NCI-H2196 treated with DMSO at 0.1 percent for 48 hours (cell line): ENCODE data around the gene PCGF2.
A peak's percentile ranks its signal among the peaks of the same experiment; 100 is the strongest.
"Not testable (repeated sequence)": the region's sequence is repeated elsewhere in the genome, so short reads cannot be mapped to it uniquely, and the experiment has no call there.

Experiments used
- DNase-seq: peaks from one replicate; lab custom pipeline; 2025; ENCODE audit not compliant: unreplicated experiment; lab: John Stamatoyannopoulos, UW

Gene PCGF2

DNA sequence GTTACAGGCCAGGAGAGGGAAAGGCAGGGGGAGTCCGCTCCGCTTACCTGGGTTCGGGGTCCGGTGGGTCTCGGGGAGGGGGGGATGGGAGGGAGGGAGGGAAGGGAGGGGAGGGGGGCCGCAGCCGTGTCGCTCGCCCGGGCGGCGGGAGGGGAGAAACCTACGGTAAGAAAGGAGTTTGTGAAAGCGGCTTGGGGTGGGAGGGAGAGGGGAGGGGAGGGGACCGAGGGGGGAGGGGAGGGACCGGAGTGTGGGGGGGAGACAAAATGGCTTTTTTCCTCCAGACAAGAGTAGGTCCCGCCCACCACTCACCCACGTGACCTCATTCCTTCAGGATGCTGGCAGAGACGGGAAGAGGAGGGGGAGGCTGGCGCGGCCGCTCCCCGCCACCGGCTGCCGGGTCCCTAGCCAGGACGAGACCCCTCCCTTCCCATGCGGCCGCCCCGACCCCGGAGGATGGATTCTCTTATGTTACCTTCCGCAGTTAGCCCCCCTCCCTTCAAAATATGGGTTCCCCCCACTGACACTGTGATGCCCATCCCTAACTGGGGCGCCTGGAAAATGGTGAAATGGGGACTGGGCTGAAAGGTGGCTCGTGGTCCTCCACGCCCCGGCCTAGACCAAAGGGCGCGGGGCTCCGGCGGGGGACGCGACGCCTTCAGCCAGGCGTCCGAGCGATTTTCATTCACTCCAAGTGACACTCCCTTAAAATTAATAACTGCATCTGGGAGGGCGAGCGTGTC, at the start of gene PCGF2:
TSS of gene PCGF2 (minus strand) at position 188 of the 743 bp plus-strand sequence. CDS start 7,934 bp downstream, outside the sequence.
- peak; percentile 14 for DNase-seq

DNA sequence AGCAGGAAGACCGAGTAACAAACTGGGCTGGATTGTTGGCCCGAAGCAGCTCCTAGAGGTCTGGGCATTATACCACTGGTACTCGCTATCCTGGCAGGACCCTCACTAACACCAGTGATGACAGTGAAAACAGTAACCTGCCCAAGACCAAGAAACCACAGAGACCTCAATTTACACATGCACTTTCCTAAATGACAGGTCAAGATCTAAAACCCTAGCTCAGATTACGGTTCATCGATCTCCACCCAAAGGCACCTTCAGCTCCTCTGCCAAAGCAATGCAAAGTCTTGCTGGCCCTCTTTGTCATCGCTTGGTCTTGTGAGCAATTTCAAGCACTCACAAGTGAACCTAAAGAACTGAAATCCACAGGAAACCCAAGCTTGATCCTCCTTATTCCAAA, 49.7 kb upstream of the PCGF2 start:
- DNase-seq, result no peak

DNA sequence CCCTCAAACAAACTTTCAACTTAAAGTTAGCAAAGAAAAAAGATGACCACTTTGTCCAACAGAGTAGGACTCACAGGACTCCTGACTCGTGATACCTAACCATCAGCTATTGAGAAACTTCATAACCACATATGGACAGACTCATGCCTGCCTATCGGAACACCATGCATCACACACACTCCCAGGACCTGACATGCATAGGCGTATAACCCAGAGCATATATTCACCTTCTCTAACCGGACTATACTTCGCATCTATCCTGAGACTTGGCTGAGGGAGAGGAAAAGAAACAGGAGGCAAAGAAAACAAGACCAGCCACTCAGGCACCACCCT, 49.0 kb upstream of the PCGF2 start:
- no peak for DNase-seq

- no peak for DNase-seq
Measured at GRCh38 chr17:38796451-38797157, 48.5 kb upstream of the PCGF2 start.

DNA sequence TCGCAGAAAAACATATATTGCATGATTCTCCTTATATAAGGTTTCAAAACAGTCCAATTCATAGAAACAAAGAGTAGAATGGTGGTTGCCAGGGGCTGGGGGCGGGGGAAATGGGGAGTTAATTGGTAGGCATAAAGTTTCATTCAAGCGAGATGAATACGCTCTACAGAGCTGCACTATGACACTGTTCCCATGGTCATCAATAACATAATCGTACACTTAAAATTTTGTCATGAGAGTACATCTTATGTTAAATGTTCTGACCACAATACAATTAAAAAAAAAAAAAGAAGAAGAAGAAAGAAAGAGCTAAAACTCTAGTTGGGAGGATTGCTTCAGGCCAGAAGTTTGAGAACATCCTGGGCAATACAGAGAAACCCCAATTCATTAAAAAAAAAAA, 46.1 kb upstream of the PCGF2 start:
- no peak for DNase-seq

- no peak for DNase-seq
Measured at GRCh38 chr17:38791162-38791561, 43.0 kb upstream of the PCGF2 start.

DNA sequence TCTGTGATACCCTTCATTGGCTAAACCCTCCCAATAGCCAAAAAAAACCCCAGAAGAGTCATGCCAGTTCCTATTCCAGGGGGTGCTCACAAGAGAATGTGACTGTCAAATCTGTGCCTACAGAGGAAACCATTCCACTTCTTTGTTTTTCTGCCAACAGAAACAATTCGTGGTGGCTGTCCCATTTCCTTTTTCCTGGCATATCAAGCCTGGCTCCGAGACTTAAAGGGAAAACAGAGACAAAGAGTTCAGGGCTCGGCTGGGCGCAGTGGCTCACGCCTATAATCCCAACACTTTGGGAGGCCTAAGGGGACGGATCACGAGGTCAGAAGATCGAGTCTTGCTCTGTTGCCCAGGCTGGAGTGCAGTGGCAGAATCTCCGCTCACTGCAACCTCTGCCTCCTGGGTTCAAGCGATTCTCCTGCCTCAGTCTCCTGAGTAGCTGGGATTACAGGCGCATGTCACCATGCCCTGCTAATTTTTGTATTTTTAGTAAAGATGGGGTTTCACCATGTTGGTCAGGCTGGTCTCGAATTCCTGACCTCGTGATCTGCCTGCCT, 42.1 kb upstream of the PCGF2 start:
- DNase-seq, result not testable (repeated sequence)

DNA sequence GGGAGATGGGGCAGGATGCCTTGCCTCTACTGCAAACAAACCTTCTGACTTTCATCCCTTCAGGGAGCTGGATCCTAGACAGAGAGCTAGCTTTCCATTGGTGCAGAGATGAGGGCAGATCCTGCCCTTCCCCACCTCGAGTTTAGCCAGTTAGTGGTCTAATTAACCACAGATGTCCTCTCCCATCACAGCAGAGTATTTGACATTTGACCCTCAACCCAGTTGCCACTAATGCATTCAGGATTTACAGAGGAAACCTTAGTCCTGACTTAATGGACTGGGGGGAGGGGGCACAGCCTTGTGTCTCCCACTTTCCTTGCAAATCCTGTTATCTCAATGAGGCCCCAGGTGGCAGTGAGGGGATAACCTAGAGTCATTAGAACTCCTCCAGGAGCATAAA, 41.0 kb upstream of the PCGF2 start:
- DNase-seq, result no peak

DNA sequence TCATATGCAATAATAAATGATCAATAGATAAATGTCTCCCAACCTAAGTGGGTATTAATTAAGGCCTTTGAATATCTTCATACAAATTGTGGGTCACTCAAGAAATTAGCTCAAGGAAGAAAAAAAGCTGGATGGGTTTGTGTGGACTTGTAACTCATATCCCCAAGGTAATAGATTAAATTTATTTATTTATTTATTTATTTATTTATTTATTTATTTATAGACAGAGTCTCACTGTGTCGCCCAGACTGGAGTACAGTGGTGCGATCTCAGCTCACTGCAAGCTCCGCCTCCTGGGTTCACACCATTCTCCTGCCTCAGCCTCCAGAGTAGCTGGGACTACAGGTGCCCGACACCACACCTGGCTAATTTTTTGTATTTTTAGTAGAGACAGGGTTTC, 39.9 kb upstream of the PCGF2 start:
- not testable (repeated sequence) for DNase-seq

- DNase-seq, result no peak
Measured at GRCh38 chr17:38786372-38786771, 38.2 kb upstream of the PCGF2 start.

DNA sequence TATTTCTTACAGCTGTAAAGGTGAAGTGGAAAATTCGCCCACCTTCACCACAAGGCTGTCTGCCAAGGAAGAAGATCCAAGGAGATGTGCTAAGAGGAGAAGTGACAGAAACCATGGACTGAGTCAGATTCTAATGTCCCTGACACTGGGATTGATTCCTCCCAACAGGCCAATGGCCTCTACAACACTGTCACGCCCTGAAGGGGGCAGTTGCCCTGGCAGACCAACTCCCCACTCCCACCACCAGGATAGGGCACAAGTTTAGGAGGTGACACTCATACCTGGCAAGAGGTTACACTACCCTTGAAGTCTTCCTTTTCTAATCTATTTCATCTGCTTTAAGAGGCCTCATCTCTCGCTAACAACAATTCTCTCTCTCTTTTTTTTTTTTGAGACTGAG, 35.1 kb upstream of the PCGF2 start:
- no peak for DNase-seq

GRCh38 chr17:38779965-38780752, 32.0 kb upstream of the PCGF2 start:
- DNase-seq, result no peak

- no peak for DNase-seq
Measured at GRCh38 chr17:38777641-38778250, 29.6 kb upstream of the PCGF2 start.

GRCh38 chr17:38773258-38773657, 25.1 kb upstream of the PCGF2 start:
- DNase-seq, result no peak

DNA sequence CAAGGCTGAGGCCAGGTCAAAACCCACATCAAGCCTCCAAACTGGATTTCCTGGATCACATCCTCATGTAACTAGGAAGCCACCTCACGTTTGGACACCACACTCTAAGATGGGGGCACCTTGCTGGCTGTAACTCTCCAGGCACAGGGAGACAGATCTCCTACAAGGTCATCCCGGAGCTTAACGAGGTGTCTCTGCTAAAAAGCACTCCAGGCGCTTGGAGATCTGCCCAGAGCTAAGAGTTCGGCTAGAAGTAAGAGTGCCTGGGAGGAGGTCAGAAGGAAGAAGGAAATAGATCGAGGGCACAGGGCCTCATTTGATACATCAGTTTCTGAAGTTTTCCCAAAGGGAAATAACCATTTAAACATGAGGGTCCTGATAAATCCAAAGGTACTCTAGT, 20.3 kb upstream of the PCGF2 start:
- no peak for DNase-seq

- no peak for DNase-seq
Measured at GRCh38 chr17:38766341-38766740, 18.2 kb upstream of the PCGF2 start.

DNA sequence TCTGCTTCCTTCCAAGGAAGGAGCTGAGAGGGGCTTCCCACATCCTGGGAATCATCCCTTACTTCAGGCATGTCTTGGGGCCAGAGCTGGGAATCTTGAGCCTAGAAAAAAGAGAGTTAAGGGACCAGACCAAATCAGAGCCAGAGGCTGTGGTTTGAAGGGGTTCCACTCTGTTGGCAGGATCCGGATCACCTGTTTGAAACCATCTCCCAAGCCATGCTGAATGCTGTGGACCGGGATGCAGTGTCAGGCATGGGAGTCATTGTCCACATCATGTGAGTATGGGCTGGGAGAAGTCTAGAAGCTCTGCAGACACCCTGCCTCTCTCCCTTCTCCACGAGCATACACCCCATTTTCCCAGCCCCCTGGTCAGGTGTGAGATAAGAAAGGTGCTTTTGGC, 14.1 kb upstream of the PCGF2 start:
- no peak for DNase-seq

GRCh38 chr17:38761612-38762011, 13.5 kb upstream of the PCGF2 start:
- DNase-seq, result no peak

DNA sequence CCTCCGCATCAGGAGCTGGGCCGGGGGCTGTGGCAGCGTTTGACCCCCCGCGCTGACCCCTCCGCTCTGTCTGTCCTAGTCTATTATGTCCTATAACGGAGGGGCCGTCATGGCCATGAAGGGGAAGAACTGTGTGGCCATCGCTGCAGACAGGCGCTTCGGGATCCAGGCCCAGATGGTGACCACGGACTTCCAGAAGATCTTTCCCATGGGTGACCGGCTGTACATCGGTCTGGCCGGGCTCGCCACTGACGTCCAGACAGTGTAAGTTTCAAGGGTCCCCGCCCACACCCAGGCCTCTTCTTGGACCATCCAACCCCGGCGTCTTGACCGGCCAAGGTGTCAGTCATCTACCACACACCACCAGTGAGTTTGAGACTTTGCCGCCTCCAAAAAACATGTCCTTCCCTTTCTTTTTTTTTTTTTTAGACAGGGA, 5.0 kb upstream of the PCGF2 start:
- DNase-seq, result no peak

- DNase-seq, result peak; percentile 91
Measured at GRCh38 chr17:38752308-38753070, 4.4 kb upstream of the PCGF2 start, which contains the start of gene PSMB3. Gene PSMB3 (plus strand): TSS chr17:38752741. CDS start chr17:38752827, 86 bp downstream.
